Measurements from ENCODE around the gene FSIP1.

Gene FSIP1

DNA sequence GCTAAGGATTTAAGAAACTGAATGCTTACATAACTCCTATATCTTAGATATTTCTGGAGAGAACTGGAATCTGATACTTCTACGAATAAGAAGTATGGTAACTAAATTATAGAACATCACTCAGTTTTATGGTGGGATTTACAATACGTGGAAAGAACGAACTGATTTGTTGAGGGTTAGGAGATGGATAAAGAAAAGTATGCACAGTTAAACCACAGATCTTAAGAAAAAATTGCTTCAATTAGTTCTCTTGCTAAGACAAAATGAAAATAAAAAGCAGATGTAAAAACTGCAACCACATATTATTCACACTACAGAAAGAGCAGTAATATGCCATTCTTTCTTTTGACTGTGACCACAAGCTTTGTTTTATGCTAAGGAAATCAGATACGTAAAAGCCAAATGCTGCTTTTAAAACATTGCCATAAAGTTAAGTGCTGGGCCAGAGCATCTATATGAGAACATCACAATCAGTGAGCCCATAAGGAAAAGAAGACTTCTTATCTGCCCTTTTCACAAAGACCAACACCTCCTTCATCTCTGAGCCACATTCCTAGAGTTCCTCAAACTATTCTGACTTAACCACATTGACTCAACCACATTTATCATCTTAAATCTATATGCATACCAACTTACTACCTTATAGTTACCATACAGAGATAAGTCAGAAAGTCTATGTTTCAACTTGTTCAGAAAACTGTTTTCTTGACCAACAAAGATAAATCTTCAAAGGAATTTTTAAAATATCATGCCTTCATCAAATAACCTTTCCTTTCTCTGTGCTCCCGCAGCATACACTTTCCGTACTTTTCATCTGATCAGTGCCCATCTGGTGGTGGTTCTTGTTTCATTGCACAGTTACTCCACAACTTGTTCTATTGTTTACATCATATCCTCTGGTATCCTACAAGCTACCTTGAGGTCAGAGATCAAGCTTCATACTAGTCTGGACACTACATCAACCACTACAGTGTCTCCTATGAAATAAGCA lies 61.7 kb downstream of the FSIP1 start:
- H3K36me3 ChIP-seq (ENCODE audit: control insufficient read depth, insufficient read depth, low read length), result no peaks in the 10 kb centered on the region
- DNase-seq (ENCODE audit: extremely low read depth, insufficient read length), result no peak
- no peak overlapping the region for H3K4me3 ChIP-seq (replicated peaks; ENCODE audit: low read depth, low read length)
- TF ChIP-seq CTCF (IDR thresholded peaks at IDR 0.05; ENCODE audit: insufficient read depth, low read length, poor library complexity, severe bottlenecking), result no peak
- H3K27me3 ChIP-seq (replicated peaks; ENCODE audit: control insufficient read depth, insufficient read depth, low read length), result no peaks in the 10 kb centered on the region

GRCh38 chr15:39720081-39720480 lies 62.6 kb downstream of the FSIP1 start:
- TF ChIP-seq CTCF (IDR thresholded peaks at IDR 0.05; ENCODE audit: insufficient read depth, low read length, poor library complexity, severe bottlenecking), result no peak
- H3K36me3 ChIP-seq (ENCODE audit: control insufficient read depth, insufficient read depth, low read length), result no peaks in the 10 kb centered on the region
- no peak for DNase-seq (ENCODE audit: extremely low read depth, insufficient read length)
- H3K27me3 ChIP-seq (replicated peaks; ENCODE audit: control insufficient read depth, insufficient read depth, low read length), result no peaks in the 10 kb centered on the region
- H3K4me3 ChIP-seq (replicated peaks; ENCODE audit: low read depth, low read length), result no peak overlapping the region

DNA sequence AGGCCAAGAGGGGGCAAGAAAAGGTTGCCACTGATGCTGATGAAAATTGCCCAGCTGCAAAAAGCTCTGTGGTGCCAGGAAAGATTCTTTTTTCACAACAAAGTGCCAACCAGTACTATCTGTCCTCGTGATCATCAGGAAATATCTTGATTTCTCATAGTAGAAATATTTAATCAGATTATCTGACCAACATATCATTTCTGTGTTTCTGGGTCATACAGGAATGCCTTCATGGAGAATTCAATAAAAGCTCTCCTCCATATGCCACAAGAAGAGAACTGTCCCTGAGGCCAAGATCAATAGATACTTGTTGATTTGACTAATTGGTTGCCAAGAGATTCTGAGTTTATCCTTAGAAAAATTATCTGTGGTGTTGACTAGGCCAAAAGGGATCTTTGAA lies 63.5 kb downstream of the FSIP1 start:
- no peak for TF ChIP-seq CTCF (IDR thresholded peaks at IDR 0.05; ENCODE audit: insufficient read depth, low read length, poor library complexity, severe bottlenecking)
- H3K27me3 ChIP-seq (replicated peaks; ENCODE audit: control insufficient read depth, insufficient read depth, low read length), result no peaks in the 10 kb centered on the region
- H3K36me3 ChIP-seq (ENCODE audit: control insufficient read depth, insufficient read depth, low read length), result no peaks in the 10 kb centered on the region
- DNase-seq (ENCODE audit: extremely low read depth, insufficient read length), result no peak
- H3K4me3 ChIP-seq (replicated peaks; ENCODE audit: low read depth, low read length), result no peak overlapping the region

GRCh38 chr15:39717134-39717533 lies 65.5 kb downstream of the FSIP1 start:
- no peak for TF ChIP-seq CTCF (IDR thresholded peaks at IDR 0.05; ENCODE audit: insufficient read depth, low read length, poor library complexity, severe bottlenecking)
- H3K36me3 ChIP-seq (ENCODE audit: control insufficient read depth, insufficient read depth, low read length), result no peaks in the 10 kb centered on the region
- H3K4me3 ChIP-seq (replicated peaks; ENCODE audit: low read depth, low read length), result no peak overlapping the region
- DNase-seq (ENCODE audit: extremely low read depth, insufficient read length), result no peak
- H3K27me3 ChIP-seq (replicated peaks; ENCODE audit: control insufficient read depth, insufficient read depth, low read length), result no peaks in the 10 kb centered on the region

GRCh38 chr15:39714251-39714650 lies 68.4 kb downstream of the FSIP1 start:
- H3K27me3 ChIP-seq (replicated peaks; ENCODE audit: control insufficient read depth, insufficient read depth, low read length), result no peaks in the 10 kb centered on the region
- no peak overlapping the region for H3K4me3 ChIP-seq (replicated peaks; ENCODE audit: low read depth, low read length)
- no peak for TF ChIP-seq CTCF (IDR thresholded peaks at IDR 0.05; ENCODE audit: insufficient read depth, low read length, poor library complexity, severe bottlenecking)
- H3K36me3 ChIP-seq (ENCODE audit: control insufficient read depth, insufficient read depth, low read length), result no peaks in the 10 kb centered on the region
- DNase-seq (ENCODE audit: extremely low read depth, insufficient read length), result no peak

Data from GM06990 (cell line).